SK-N-SH (cell line): Measurements from ENCODE around the gene BBS5.

Experiments
- CHD2 ChIP-seq: fragments of 150-350 bp; IDR thresholded peaks from 2 replicates; pipeline ENCODE4 v1.6.1; 2018; ENCODE audit warnings: low read length; ENCODE audit not compliant: partially characterized antibody
- ELF1 ChIP-seq: IDR thresholded peaks from 2 replicates; pipeline ENCODE4 v1.4.0; 2012
- EP300 ChIP-seq, 2 experiments: IDR thresholded peaks; 2 replicates each; pipeline versions ENCODE4 v1.4.0 to v1.6.1; 2012; ENCODE audit warnings: borderline replicate concordance in 1 of 2, low read depth in 1 of 2, low read length in 1 of 2
- GATA2 ChIP-seq: sonication (generic); formaldehyde crosslinking; IDR thresholded peaks from 2 replicates; pipeline ENCODE4 v1.5.0; 2020; ENCODE audit warnings: mild to moderate bottlenecking, missing genetic modification reagents
- POLR2AphosphoS5 ChIP-seq: IDR thresholded peaks from 2 replicates; pipeline ENCODE4 v1.6.1; 2012; ENCODE audit warnings: low read depth, low read length
- RAD21 ChIP-seq: IDR thresholded peaks from 2 replicates; pipeline ENCODE4 v1.6.1; 2012; ENCODE audit warnings: mild to moderate bottlenecking, low read length
- RFX5 ChIP-seq: IDR thresholded peaks from 2 replicates; pipeline ENCODE4 v1.6.1; 2012; ENCODE audit warnings: mild to moderate bottlenecking, improper control_type of control experiment, low read length
- TF ChIP-seq, protein P1 (sequence below): fragments of 200-600 bp; sonication (generic); IDR thresholded peaks from 2 replicates; pipeline ENCODE4 v1.6.1; 2017; ENCODE audit warnings: antibody characterized with exemption, mild to moderate bottlenecking, moderate library complexity
- TF ChIP-seq, protein P2 (sequence below): fragments of 150-350 bp; IDR thresholded peaks from 2 replicates; pipeline ENCODE4 v1.6.1; 2017; ENCODE audit warnings: antibody characterized with exemption, low read length, low read depth, borderline replicate concordance
- TF ChIP-seq, protein P3 (sequence below): IDR thresholded peaks from 2 replicates; pipeline ENCODE4; 2012

DNA sequence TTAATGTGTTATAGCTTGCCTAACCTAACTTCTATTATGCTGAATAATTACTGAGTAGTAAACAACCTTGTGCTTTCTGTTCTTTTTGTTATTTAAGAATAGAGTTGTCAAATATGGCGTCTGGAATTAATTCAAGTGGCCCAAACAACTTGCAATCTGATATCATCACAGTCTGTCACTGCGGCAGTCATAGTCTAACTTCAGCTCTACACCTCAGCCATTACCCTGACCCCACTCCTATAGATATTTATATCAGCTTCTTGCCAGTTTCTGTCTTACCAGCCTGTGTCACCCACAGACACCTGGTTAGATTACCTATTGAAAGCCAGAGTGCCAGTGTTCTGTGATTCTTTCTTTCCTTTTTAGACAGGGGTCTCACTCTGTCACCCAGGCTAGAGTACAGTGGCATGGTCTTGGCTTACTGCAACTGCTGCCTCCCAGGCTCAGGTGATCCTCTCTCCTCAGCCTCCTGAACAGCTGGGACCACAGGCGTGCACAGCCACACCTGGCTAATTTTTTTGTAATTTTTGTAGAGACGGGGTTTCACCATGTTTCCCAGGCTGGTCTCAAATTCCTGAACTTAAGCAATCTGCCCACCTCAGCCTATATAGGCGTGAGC lies 16.1 kb downstream of the BBS5 start:
- TF ChIP-seq, protein P1, sequence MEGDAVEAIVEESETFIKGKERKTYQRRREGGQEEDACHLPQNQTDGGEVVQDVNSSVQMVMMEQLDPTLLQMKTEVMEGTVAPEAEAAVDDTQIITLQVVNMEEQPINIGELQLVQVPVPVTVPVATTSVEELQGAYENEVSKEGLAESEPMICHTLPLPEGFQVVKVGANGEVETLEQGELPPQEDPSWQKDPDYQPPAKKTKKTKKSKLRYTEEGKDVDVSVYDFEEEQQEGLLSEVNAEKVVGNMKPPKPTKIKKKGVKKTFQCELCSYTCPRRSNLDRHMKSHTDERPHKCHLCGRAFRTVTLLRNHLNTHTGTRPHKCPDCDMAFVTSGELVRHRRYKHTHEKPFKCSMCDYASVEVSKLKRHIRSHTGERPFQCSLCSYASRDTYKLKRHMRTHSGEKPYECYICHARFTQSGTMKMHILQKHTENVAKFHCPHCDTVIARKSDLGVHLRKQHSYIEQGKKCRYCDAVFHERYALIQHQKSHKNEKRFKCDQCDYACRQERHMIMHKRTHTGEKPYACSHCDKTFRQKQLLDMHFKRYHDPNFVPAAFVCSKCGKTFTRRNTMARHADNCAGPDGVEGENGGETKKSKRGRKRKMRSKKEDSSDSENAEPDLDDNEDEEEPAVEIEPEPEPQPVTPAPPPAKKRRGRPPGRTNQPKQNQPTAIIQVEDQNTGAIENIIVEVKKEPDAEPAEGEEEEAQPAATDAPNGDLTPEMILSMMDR, result no peak
- no peak for TF ChIP-seq CHD2
- no peak for TF ChIP-seq RAD21
- no peak for TF ChIP-seq RFX5
- no peak for TF ChIP-seq POLR2AphosphoS5
- TF ChIP-seq, protein P2, sequence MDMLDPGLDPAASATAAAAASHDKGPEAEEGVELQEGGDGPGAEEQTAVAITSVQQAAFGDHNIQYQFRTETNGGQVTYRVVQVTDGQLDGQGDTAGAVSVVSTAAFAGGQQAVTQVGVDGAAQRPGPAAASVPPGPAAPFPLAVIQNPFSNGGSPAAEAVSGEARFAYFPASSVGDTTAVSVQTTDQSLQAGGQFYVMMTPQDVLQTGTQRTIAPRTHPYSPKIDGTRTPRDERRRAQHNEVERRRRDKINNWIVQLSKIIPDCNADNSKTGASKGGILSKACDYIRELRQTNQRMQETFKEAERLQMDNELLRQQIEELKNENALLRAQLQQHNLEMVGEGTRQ, result no peak
- no peak for TF ChIP-seq GATA2 (CRISPR knock-in tag)
- TF ChIP-seq ELF1, result no peak
- no peak for TF ChIP-seq EP300 (IDR thresholded peaks at IDR 0.05; ENCODE audit: borderline replicate concordance in 1 of 2, low read depth in 1 of 2, low read length in 1 of 2)
- TF ChIP-seq, protein P3, sequence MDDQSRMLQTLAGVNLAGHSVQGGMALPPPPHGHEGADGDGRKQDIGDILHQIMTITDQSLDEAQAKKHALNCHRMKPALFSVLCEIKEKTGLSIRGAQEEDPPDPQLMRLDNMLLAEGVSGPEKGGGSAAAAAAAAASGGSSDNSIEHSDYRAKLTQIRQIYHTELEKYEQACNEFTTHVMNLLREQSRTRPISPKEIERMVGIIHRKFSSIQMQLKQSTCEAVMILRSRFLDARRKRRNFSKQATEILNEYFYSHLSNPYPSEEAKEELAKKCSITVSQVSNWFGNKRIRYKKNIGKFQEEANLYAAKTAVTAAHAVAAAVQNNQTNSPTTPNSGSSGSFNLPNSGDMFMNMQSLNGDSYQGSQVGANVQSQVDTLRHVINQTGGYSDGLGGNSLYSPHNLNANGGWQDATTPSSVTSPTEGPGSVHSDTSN, result no peak
